HG02623 (cell line): ENCODE results near the gene ABHD12B.

Experiments
- ATAC-seq: cut with Tn5 transposase; IDR thresholded peaks from one replicate; pipeline ENCODE4 v1.9.1; 2021; ENCODE audit warnings: moderate library complexity; ENCODE audit not compliant: unreplicated experiment

The ABHD12B gene

DNA sequence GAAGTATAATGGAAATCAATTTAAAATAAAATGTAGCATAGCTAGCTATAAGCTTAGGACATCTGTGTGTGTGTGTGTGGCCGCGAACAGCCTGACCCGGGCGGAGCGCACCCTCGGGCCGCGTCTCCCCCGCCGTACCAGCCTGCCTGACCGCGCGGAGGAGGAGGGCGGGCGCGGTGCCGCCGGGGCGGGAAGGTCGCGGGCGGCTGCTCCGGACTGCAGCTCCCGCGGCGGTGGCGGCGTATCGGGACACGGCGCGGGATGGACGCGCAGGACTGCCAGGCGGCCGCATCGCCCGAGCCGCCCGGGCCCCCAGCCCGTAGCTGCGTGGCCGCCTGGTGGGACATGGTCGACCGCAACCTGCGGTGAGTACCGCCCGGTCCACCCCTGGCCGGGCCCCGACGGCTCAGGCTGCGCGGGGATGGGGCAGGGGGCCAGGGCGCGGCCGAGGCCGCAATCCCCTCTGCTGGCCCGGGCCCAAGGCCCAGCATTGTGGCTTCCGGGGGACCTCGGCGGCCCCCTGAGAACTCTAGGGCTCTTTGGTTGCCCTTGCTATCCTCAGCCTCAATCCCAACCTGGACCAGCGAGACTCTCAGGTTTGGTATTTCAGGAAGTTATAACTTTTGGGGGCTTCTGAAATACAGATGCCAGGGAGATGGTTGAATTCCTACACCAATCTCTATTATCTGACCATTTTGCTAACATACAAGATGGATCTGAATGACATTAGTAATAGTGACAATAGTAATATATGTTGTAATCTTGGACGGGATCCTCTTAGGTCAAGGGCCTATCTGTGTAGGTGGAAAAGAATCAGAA, at the start of gene ABHD12B:
TSS of gene ABHD12B (plus strand) at position 140 of the 819 bp plus-strand sequence. CDS start at position 262, 122 bp downstream.
- ATAC-seq, result no peak

DNA sequence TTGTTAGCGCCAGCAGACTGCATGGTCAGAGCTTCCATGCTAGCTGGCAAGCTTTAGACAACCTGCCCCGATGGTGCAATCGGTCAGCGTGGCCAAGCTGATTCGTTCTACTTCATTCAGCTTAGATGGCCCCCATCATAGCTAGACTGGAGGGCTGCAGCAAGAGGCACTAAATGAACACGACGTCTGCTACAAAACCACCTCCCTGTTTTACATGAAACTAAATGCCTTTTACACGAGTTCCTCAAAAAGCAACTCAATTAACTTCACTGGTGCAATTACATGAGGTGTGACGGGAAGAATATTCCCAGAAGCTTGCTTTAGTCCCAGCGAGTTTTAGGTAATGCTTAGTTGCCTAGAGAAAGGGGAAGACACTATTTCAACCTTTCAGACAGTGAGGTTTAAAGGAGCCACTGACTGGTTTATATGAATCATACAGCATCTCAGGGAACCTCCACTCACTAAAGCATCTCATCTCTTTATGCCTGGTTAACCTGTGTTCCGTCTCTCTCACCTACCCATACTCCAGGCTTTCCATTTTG, 49.3 kb upstream of the ABHD12B start:
- no peak for ATAC-seq

- ATAC-seq, result peak; percentile 17
Observed at GRCh38 chr14:50823051-50823761, 48.6 kb upstream of the ABHD12B start.

GRCh38 chr14:50823762-50824636, 47.9 kb upstream of the ABHD12B start:
- ATAC-seq, result peak; percentile 59

DNA sequence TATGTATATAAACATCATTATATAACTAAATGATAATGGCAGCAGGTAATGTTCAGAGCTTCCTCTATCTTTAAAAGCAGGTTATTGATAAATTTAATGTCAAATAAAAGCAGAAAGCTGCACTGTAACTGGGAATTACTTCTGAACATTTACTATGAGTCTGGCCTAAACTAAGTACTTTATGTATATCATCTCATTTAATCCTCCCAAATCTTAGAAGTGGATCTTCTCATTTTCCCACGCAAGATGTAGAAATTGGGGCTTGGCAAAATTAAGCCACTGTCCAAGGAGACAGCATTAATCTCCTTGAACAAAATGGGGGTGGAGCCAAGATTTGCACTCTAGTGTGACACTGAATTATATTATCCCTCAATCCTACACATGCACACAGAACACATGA, 46.5 kb upstream of the ABHD12B start:
- ATAC-seq, result no peak

DNA sequence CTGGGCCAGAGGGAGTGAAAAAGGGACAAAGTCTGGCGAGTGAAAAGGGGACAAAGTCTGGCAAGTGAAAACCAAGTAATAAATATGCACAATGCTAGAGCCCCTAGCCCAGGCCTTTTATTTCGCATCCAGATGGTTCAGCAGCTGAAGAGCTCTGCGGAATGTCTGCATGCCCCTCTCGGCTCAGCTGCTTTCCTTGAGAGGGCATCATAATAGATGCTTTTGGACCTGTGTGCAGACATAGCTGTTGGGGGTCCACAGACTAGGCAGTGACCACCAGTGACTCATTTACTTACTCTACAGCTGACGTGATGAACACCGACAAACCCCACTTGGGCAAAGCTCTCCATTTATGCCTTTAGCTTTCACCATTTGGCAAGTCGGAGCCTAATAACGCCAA, 45.2 kb upstream of the ABHD12B start:
- ATAC-seq, result no peak

GRCh38 chr14:50828721-50829488, 42.9 kb upstream of the ABHD12B start:
- no peak for ATAC-seq

DNA sequence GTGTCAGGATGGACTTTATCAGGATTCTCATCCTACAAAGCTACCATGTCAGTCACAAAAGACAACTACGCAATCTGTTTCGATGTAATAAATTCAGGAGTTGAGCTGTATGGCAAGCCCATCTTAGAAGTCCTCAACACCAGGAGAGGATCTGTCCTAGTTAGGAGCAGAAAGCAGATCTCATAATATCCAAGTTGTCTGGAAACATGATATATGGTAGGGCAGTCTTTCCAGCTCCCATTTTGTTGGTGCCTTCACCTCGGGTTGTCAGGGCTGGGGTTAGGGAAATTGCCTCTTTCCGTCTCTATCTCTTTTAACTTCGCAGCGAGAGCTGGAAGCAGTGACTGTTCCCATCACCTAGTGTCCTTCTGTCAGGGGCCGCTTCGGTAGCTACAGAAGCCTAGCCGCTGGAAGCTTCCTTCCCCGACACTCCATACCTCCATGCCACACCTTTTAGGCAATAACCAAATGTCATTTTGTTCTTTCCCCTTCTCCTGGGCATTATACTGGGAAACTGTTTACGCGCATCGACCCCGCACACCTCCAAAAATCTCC, 42.3 kb upstream of the ABHD12B start:
- no peak for ATAC-seq

DNA sequence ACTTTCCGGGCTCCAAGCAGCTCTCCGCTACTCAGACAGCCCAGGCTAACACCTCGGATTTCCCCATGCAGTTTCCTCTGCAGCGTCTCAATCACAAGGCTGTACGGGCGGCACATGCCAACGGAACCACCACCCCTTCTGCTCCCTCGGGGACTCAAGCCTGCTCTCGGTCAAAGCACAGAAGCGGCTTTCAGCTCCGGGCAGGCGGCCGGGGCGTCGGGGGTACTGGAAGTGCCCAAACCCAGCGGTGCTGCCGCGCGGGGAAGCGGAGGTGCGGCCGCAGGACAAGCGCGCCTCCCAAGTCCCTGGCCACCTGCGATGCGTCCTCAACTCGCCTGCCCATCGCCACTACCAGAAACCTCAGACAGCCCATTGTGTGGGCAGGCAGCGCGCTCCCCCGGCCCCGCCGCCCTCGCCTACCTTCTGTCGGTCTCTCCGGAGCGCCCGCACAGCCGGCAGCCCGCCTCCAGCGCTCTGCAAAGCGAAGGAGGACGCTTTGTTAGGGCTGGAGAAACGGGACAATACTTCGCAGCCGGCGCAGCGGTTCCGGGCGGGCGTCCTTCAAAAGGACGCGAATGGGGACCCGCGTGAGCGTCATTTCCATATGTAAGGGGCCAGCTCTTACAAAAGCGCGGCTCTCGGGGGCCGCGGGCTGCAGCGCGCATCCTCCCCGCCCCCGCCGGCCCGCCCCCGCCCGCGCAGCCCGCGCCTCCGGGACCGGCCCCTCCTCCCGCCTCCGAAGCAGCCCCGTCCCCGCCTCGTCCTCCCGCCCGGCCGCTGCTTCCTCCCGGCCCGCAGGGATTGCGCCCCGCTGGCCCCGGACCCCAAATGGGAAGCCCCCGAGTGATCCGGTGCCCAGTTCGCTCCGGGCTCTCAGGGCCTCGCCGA, 41.6 kb upstream of the ABHD12B start:
- ATAC-seq, result peak; percentile 29

GRCh38 chr14:50830932-50831725, 40.7 kb upstream of the ABHD12B start, which contains the start of gene NIN:
Gene NIN, minus strand, starts transcription at chr14:50831162. Its CDS starts 9,106 bp downstream, at chr14:50822056.
- ATAC-seq, result peak; percentile 71

DNA sequence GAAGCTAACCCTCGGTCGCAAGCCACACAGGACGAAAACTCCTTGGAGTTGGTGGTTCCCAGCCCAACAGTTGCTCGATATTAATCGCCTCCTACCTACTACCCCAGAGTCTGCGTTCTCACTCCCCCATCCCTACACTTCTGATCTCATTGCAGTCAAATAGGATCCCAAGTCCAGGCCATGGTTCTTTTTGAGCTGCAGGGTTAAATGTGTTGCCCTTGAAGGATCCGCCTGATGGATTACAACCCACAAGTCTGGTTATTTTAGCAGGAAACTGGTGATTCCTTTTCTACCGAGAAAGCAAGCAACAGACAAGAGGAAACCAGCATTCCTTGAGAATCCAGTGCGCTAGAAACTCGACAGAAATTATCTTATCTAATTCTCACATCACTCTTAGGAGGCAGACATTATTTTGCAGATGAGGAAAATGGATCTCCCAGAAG, 40.1 kb upstream of the ABHD12B start:
- no peak for ATAC-seq

GRCh38 chr14:50832935-50833630, 38.8 kb upstream of the ABHD12B start:
- no peak for ATAC-seq

DNA sequence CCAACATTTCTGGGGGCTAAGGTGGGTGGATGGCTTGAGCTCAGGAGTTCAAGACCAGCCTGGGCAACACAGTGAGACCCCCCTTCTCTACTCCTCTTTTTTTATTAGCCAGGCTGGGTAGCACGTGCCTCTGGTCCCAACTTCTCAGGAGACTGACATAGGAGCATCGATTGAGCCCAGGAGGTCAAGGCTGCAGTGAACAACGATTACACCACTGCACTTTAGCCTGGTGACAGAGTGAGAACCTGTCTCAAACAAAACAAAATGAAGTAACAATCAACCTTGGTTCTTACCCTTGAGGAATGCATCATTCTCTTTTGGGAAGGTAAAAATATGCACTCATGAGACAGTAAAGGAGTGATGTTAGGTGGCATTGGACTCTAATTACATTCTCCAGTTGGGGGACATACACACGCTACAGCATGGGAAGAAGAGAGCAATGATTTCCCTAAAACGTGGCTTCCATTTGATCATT, 37.0 kb upstream of the ABHD12B start:
- ATAC-seq, result no peak

GRCh38 chr14:50835280-50835679, 36.6 kb upstream of the ABHD12B start:
- no peak for ATAC-seq

- no peak for ATAC-seq
Observed at GRCh38 chr14:50836515-50836914, 35.3 kb upstream of the ABHD12B start.

DNA sequence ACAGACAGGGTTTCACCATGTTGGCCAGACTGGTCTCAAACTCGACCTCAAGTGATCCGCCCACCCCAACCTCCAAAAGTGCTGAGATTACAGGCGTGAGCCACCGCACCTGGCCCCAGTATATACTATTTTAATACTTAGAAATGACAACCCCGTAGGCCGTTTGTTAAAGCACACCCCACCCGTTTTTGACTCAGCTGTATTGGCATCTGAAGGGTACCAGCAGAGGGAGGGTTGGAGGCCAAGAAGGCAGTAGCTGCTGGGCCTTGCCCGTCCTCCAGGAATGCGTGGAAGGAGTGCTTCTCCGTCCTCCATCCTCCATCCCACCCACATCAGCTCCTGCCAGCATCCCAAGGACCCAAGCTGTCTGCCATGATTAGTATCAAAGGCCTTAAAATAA, 34.6 kb upstream of the ABHD12B start:
- ATAC-seq, result no peak

DNA sequence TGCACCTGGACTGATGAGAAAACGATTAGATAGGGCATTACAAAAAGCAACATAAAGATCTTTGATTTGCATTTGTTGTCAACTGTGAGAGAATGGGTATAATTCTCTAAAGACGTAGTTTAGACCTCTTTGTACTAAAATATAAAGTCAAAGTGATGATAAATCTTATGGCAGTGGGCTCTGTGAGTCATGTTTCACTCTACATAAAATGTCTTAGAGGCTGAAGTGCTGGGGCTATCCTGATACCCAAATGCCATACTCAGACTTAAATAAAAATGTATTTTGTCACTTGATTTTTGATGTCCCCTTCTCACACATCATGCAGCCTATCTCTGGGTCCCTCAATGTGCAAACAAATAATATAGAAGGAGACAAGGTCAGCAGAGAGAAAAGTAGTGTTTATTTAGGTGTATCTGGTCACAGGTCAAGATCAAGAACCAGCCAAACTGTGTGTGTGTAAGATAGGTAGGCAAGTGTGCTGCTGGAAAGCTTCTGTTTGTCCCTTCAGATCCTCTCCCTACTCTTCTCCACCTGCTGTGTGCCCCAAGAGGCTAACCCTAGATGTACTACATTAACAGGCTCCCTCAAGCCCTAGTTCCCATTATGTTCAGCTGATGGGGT, 33.9 kb upstream of the ABHD12B start:
- ATAC-seq, result no peak
